DOHH2 (cell line): ENCODE results near the gene LRRN4CL.

Source experiments
- EZH2phosphoT487 ChIP-seq: fragments of 200-600 bp; sonication (generic); IDR thresholded peaks from 2 replicates; pipeline ENCODE4 v1.6.1; 2017; ENCODE audit warnings: borderline replicate concordance, mild to moderate bottlenecking, antibody characterized with exemption, low read length, moderate library complexity, mixed read lengths
- TF ChIP-seq, protein P1 (sequence below): fragments of 200-600 bp; sonication (generic); IDR thresholded peaks from one replicate; pipeline ENCODE4 v1.5.1; 2014; ENCODE audit warnings: antibody characterized with exemption, mild to moderate bottlenecking, low read depth, low read length; ENCODE audit not compliant: poor library complexity, severe bottlenecking

DNA sequence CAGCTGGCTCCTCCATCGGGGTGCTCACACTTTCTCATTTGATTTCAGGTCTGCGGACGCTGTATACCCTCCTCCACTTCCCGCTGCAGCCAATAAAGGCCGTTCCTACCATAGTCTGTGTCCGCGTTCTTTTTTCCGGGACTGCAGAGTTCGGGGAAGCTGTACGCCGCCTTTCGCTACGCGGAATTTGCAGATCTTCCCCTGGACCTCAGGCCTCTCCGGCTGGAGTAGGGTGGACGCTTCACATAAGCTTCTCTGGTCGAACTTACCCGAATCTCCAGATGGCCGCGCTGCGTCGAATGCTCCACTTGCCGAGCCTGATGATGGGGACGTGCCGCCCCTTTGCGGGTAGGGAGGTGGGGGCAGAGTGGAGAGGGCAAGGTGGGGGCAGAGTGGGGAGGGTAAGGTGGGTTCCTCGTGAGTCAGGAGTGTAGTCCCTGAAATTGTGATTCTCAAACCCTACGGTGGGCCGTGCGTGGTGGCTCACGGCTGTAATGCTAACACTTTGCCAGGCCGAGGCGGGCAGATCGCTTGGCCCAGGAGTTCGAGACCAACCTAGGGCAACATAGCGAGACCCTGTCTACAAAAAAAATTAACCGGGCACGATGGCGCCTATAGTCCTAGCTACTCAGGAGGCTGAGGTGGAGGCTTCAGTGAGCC, 23.6 kb downstream of the LRRN4CL start:
- TF ChIP-seq, protein P1, sequence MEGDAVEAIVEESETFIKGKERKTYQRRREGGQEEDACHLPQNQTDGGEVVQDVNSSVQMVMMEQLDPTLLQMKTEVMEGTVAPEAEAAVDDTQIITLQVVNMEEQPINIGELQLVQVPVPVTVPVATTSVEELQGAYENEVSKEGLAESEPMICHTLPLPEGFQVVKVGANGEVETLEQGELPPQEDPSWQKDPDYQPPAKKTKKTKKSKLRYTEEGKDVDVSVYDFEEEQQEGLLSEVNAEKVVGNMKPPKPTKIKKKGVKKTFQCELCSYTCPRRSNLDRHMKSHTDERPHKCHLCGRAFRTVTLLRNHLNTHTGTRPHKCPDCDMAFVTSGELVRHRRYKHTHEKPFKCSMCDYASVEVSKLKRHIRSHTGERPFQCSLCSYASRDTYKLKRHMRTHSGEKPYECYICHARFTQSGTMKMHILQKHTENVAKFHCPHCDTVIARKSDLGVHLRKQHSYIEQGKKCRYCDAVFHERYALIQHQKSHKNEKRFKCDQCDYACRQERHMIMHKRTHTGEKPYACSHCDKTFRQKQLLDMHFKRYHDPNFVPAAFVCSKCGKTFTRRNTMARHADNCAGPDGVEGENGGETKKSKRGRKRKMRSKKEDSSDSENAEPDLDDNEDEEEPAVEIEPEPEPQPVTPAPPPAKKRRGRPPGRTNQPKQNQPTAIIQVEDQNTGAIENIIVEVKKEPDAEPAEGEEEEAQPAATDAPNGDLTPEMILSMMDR, result no peak
- no peak for TF ChIP-seq EZH2phosphoT487
